Thyroid gland (tissue), 4 donors: ENCODE results near the gene DOCK9. TPM values are rescaled to one million over a fixed set of nuclear protein-coding genes. Genes with fewer than 3 reads are reported as not detected.

ENCODE experiments used
- DNase-seq, 2 donors: peaks; one replicate each; pipeline ENCODE4 v3.0.0-alpha.2; 2019
- H3K27ac ChIP-seq, 3 donors: fragments of 200-600 bp; sonication (generic); 1 replicate in 2 of 3; 2 replicates in 1 of 3; pipeline ENCODE4 v1.5.1; 2016 to 2019; ENCODE audit warnings: mild to moderate bottlenecking in 1 of 3, moderate library complexity in 1 of 3
- H3K27me3 ChIP-seq: fragments of 200-600 bp; sonication (generic); one replicate; pipeline ENCODE4 v1.5.1; 2019
- H3K36me3 ChIP-seq, 2 donors: fragments of 200-600 bp; sonication (generic); one replicate each; pipeline ENCODE4 v1.5.1; 2016 to 2019
- H3K4me1 ChIP-seq, 2 donors: fragments of 200-600 bp; sonication (generic); one replicate each; pipeline ENCODE4 v1.5.1; 2017 to 2019
- H3K4me3 ChIP-seq, 3 donors: fragments of 200-600 bp; sonication (generic); replicated peaks in 1 of 3; 1 replicate in 2 of 3; 2 replicates in 1 of 3; pipeline ENCODE4 v1.5.1; 2016; ENCODE audit warnings: mild to moderate bottlenecking in 1 of 3
- H3K9me3 ChIP-seq: fragments of 200-600 bp; sonication (generic); one replicate; pipeline ENCODE4 v1.5.1; 2017
- POLR2A ChIP-seq, 2 donors: fragments of 450-650 bp; IDR thresholded peaks; one replicate each; pipeline ENCODE4 v1.6.1; 2017; ENCODE audit warnings: antibody characterized with exemption in 2 of 2, mild to moderate bottlenecking in 2 of 2, moderate library complexity in 1 of 2
- WGBS, 2 donors: methylation state at CpG; one replicate each; pipeline ENCODE4 v1.1.5; 2017; 5-methylcytosine and 5-hydroxymethylcytosine counted together
- intact Hi-C: fragments of 100-400 bp; cut with DNase I; formaldehyde crosslinking; loops from one replicate; pipeline ENCODE4 v1.15.1; 2023
- total RNA-seq, 4 donors: library from RNA; depleted of rRNA; stranded (reverse); fragments of >200 nt; gene quantifications; one replicate each; pipeline ENCODE4 v1.2.3, GENCODE V29; 2016
- TF ChIP-seq, protein P1 (sequence below), 6 experiments: fragments of 200-600 bp in 3 of 6; fragments of 450-650 bp in 3 of 6; sonication (generic) in 3 of 6; IDR thresholded peaks; one replicate each; pipeline ENCODE4 v1.5.1; 2016 to 2019; ENCODE audit warnings: antibody characterized with exemption in 6 of 6, mild to moderate bottlenecking in 2 of 6, inconsistent platforms in 1 of 6, moderate library complexity in 1 of 6

Gene DOCK9
- total RNA-seq, 4 donors from 2014 or later: 126 to 240 (median 160) TPM

- WGBS, 2 donors: 83 to 85% methylated on average over 10 to 12 of the region's 13 CpGs
- H3K36me3 ChIP-seq: peaks cover 19 to 28% of the 10 kb centered on the region in 2 donors
Observed at GRCh38 chr13:98871727-98872126, 106.1 kb downstream of the DOCK9 start.

DNA sequence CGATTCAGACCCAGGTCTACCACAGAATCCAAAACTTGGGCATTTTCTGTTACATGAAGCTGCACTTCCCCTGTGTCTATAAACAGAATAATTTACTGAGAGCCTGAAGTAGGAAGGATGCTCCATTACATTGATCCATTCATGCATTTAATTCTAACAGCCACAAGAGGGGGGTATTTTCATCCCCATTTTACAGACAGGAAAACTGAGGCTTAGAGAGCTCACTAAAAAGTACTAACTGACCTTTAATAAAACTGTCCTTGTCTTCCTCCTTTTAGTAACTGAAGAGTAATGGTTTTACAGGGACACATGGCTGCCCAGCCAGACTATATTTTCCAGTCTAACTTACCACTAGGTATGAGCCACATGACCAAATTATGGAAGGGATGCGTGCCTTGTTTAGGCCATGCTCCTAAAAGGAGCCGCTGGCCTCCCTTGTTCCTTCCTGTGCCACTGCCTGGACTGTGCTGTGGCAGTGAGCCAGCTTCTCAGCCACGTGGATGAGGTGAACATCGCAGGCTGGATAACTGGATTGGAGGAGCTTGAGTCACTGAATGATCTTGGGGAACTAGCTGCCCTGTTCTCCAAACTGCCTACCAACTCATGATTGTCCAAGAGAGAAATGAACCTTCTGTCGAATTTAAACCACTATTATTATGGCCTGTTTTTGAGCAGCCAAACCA, 108.3 kb downstream of the DOCK9 start:
- Histone ChIP-seq H3K9me3 (no peaks in the 10 kb centered on the region), H3K4me3 (no peak overlapping the region), H3K27ac (no peak overlapping the region), H3K4me1 (no peaks in the 10 kb centered on the region), H3K36me3 (peaks cover 33 to 34% of the 10 kb centered on the region in 2 donors), H3K27me3 (no peaks in the 10 kb centered on the region)
- 60 to 62% methylated on average over 6 of the region's 6 CpGs for WGBS, 2 donors
- peak; percentile 74 to 80 for DNase-seq
- no peak for TF ChIP-seq POLR2A (IDR thresholded peaks at IDR 0.05)
- TF ChIP-seq, protein P1, sequence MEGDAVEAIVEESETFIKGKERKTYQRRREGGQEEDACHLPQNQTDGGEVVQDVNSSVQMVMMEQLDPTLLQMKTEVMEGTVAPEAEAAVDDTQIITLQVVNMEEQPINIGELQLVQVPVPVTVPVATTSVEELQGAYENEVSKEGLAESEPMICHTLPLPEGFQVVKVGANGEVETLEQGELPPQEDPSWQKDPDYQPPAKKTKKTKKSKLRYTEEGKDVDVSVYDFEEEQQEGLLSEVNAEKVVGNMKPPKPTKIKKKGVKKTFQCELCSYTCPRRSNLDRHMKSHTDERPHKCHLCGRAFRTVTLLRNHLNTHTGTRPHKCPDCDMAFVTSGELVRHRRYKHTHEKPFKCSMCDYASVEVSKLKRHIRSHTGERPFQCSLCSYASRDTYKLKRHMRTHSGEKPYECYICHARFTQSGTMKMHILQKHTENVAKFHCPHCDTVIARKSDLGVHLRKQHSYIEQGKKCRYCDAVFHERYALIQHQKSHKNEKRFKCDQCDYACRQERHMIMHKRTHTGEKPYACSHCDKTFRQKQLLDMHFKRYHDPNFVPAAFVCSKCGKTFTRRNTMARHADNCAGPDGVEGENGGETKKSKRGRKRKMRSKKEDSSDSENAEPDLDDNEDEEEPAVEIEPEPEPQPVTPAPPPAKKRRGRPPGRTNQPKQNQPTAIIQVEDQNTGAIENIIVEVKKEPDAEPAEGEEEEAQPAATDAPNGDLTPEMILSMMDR (IDR thresholded peaks at IDR 0.05): peak in 3 of 6 experiments; percentile 8 to 28 (median 16)
- intact Hi-C loops: no loop called here

More at GRCh38 chr13:98871727-98872126, 106.1 kb downstream of the DOCK9 start:
- no peak for TF ChIP-seq POLR2A (IDR thresholded peaks at IDR 0.05)
- TF ChIP-seq, protein P1 (IDR thresholded peaks at IDR 0.05): no peak
- no peak for DNase-seq
- H3K9me3 ChIP-seq: no peaks in the 10 kb centered on the region
- no peaks in the 10 kb centered on the region for H3K27me3 ChIP-seq
- no peak overlapping the region for H3K4me3 ChIP-seq
- intact Hi-C loops: no loop called here
- no peaks in the 10 kb centered on the region for H3K4me1 ChIP-seq
- no peak overlapping the region for H3K27ac ChIP-seq

DNA sequence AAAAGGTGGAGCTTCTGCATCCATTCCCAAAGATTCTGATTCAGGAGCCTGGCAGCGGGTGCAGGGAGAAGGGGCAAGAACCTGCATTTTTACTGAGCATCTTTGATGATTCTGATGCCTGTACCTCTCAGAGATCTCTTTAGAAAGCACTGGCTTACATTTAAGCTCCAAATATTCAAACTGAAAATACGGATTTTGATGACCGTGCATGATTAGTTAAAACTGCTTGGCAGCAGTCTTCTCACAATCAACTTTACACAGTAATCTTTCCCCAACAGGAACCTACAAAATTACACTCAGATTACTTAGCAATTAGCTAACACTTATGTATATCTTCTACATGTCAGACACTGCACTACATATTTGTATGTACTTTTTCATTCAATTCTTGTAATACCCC, 108.9 kb downstream of the DOCK9 start:
- Histone ChIP-seq H3K36me3 (peaks cover 33 to 34% of the 10 kb centered on the region in 2 donors), H3K4me3 (no peak overlapping the region), H3K9me3 (no peaks in the 10 kb centered on the region), H3K27ac (no peak overlapping the region), H3K27me3 (no peaks in the 10 kb centered on the region), H3K4me1 (no peaks in the 10 kb centered on the region)
- 92 to 95% methylated on average over 3 of the region's 3 CpGs for WGBS, 2 donors
- TF ChIP-seq POLR2A (IDR thresholded peaks at IDR 0.05): no peak
- TF ChIP-seq, protein P1 (IDR thresholded peaks at IDR 0.05): no peak
- intact Hi-C loops: no loop called here
- DNase-seq: no peak

GRCh38 chr13:98866882-98867281, 111.0 kb downstream of the DOCK9 start:
- H3K27ac ChIP-seq: no peak overlapping the region
- intact Hi-C loops: no loop called here
- no peaks in the 10 kb centered on the region for H3K9me3 ChIP-seq
- no peaks in the 10 kb centered on the region for H3K4me1 ChIP-seq
- TF ChIP-seq, protein P1 (IDR thresholded peaks at IDR 0.05): no peak
- TF ChIP-seq POLR2A (IDR thresholded peaks at IDR 0.05): no peak
- 98% methylated on average over 1 of the region's 1 CpG for WGBS, 2 donors
- DNase-seq: no peak
- H3K27me3 ChIP-seq: no peaks in the 10 kb centered on the region
- peaks cover 42% of the 10 kb centered on the region in 2 donors for H3K36me3 ChIP-seq
- no peak overlapping the region for H3K4me3 ChIP-seq

DNA sequence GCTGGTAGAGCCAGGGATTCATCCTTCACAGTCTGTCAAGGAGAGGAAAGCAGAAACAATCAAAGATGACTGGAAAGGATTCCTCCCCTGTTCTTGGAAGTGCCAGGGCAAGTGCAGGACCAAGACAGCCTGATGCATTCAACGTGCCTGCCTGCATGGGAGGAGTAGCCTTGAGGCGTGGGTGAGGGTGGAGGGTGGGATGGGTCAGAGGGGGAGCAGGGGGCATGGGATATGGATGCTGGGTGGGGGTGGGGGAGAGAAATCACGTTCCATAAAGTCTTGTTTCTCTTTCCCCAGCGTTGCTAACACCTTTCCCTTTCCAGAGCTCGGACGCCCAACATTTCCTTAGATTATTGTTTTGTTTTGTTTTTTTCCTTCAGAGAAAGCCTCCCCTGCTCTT, 117.4 kb downstream of the DOCK9 start:
- no peak for DNase-seq
- no peaks in the 10 kb centered on the region for H3K9me3 ChIP-seq
- TF ChIP-seq POLR2A (IDR thresholded peaks at IDR 0.05): no peak
- TF ChIP-seq, protein P1 (IDR thresholded peaks at IDR 0.05): no peak
- H3K4me1 ChIP-seq: no peaks in the 10 kb centered on the region
- 69 to 73% methylated on average over 6 of the region's 6 CpGs for WGBS, 2 donors
- no peak overlapping the region for H3K27ac ChIP-seq
- intact Hi-C loops: no loop called here
- peaks cover 26 to 38% of the 10 kb centered on the region in 2 donors for H3K36me3 ChIP-seq
- no peak overlapping the region for H3K4me3 ChIP-seq
- no peaks in the 10 kb centered on the region for H3K27me3 ChIP-seq
